HepG2 (cell line): ENCODE results near the gene CGB5. TPM values are rescaled to one million over a fixed set of nuclear protein-coding genes. Genes with fewer than 3 reads are reported as not detected.
A peak's percentile ranks its signal among the peaks of the same experiment; 100 is the strongest.

Source experiments
- ATRX ChIP-seq: sonication (generic); formaldehyde crosslinking; IDR thresholded peaks from 2 replicates; pipeline ENCODE4 v1.4.0; 2020; ENCODE audit warnings: missing genetic modification reagents, borderline replicate concordance
- CHCHD3 ChIP-seq: sonication (generic); formaldehyde crosslinking; IDR thresholded peaks from 2 replicates; pipeline ENCODE4 v1.8.0; 2022; ENCODE audit warnings: mild to moderate bottlenecking, missing genetic modification reagents, moderate library complexity
- DMAP1 ChIP-seq: IDR thresholded peaks from 2 replicates; pipeline ENCODE4 v1.6.1; 2016
- HMG20B ChIP-seq: conservative IDR thresholded peaks from 2 replicates; pipeline ENCODE4 v1.6.1; 2016; ENCODE audit warnings: missing genetic modification reagents, missing compliant biosample characterization
- HMGXB4 ChIP-seq, 2 experiments: sonication (generic) in 1 of 2; formaldehyde crosslinking in 1 of 2; IDR thresholded peaks; 2 replicates each; pipeline versions ENCODE4 v1.4.0 to v1.6.1; 2018 to 2020; ENCODE audit warnings: missing genetic modification reagents in 2 of 2, borderline replicate concordance in 1 of 2, low read depth in 1 of 2, mild to moderate bottlenecking in 1 of 2, missing biosample characterization in 1 of 2
- KDM6A ChIP-seq: IDR thresholded peaks from 2 replicates; pipeline ENCODE4 v1.6.1; 2016; ENCODE audit warnings: low read depth
- KLF11 ChIP-seq: IDR thresholded peaks from 2 replicates; pipeline ENCODE4 v1.6.1; 2016; ENCODE audit warnings: missing compliant biosample characterization
- MAX ChIP-seq: IDR thresholded peaks from 2 replicates; pipeline ENCODE4 v1.6.1; 2012; ENCODE audit warnings: inconsistent platforms
- MNT ChIP-seq: fragments of 450-650 bp; IDR thresholded peaks from 2 replicates; pipeline ENCODE4 v1.6.1; 2016
- MXI1 ChIP-seq: IDR thresholded peaks from 3 replicates; pipeline ENCODE4 v1.6.1; 2012; ENCODE audit warnings: low read depth, low read length, inconsistent platforms, borderline replicate concordance
- MYC ChIP-seq: sonication (generic); formaldehyde crosslinking; IDR thresholded peaks from 2 replicates; pipeline ENCODE4 v1.9.0; 2021; ENCODE audit warnings: missing genetic modification reagents, borderline replicate concordance
- NCOA1 ChIP-seq: sonication (generic); formaldehyde crosslinking; IDR thresholded peaks from 2 replicates; pipeline ENCODE4 v1.9.0; 2021; ENCODE audit warnings: missing genetic modification reagents
- POLR2A ChIP-seq, 2 experiments: IDR thresholded peaks; 2 replicates each; pipeline ENCODE4 v1.6.1; 2011; ENCODE audit warnings: low read depth in 2 of 2, low read length in 2 of 2, mild to moderate bottlenecking in 1 of 2, moderate library complexity in 1 of 2; ENCODE audit not compliant: insufficient read depth in 1 of 2
- RAD21 ChIP-seq: fragments of 450-650 bp; formaldehyde crosslinking; IDR thresholded peaks from 2 replicates; pipeline ENCODE4 v1.5.0; 2020; ENCODE audit warnings: mild to moderate bottlenecking
- SAP130 ChIP-seq: IDR thresholded peaks from 2 replicates; pipeline ENCODE4 v1.6.1; 2016; ENCODE audit warnings: low read depth
- SMAD3 ChIP-seq: sonication (generic); formaldehyde crosslinking; IDR thresholded peaks from 2 replicates; pipeline ENCODE4 v1.4.0; 2020; ENCODE audit warnings: missing genetic modification reagents
- SMARCC2 ChIP-seq: fragments of 450-650 bp; IDR thresholded peaks from 2 replicates; pipeline ENCODE4 v1.6.1; 2017; ENCODE audit warnings: antibody characterized with exemption, mild to moderate bottlenecking
- ZFAT ChIP-seq: sonication (generic); formaldehyde crosslinking; conservative IDR thresholded peaks from 2 replicates; pipeline ENCODE4 v1.8.1; 2023; ENCODE audit warnings: missing genetic modification reagents, inconsistent platforms
- ZFP62 ChIP-seq: sonication (generic); formaldehyde crosslinking; IDR thresholded peaks from 2 replicates; pipeline ENCODE4 v1.4.0; 2020; ENCODE audit warnings: missing genetic modification reagents
- ZNF362 ChIP-seq: sonication (generic); formaldehyde crosslinking; IDR thresholded peaks from 2 replicates; pipeline ENCODE4 v1.4.0; 2020; ENCODE audit warnings: missing genetic modification reagents, mild to moderate bottlenecking, borderline replicate concordance
- ZNF383 ChIP-seq: sonication (generic); formaldehyde crosslinking; IDR thresholded peaks from 2 replicates; pipeline ENCODE4 v1.4.0; 2020; ENCODE audit warnings: missing genetic modification reagents, mild to moderate bottlenecking, borderline replicate concordance
- ZNF530 ChIP-seq: sonication (generic); formaldehyde crosslinking; IDR thresholded peaks from 2 replicates; pipeline ENCODE4 v1.5.0; 2020; ENCODE audit warnings: low read depth, mild to moderate bottlenecking, missing genetic modification reagents
- ZNF552 ChIP-seq: sonication (generic); formaldehyde crosslinking; IDR thresholded peaks from 2 replicates; pipeline ENCODE4 v1.9.0; 2022; ENCODE audit warnings: missing genetic modification reagents, mild to moderate bottlenecking, borderline replicate concordance
- ZNF724P ChIP-seq: sonication (generic); formaldehyde crosslinking; IDR thresholded peaks from 2 replicates; pipeline ENCODE4 v1.8.0; 2022; ENCODE audit warnings: missing genetic modification reagents, borderline replicate concordance
- ZSCAN9 ChIP-seq: IDR thresholded peaks from 2 replicates; pipeline ENCODE4 v1.6.1; 2016; ENCODE audit warnings: borderline replicate concordance
- polyA plus RNA-seq, 8 experiments: library from polyadenylated mRNA; depleted of rRNA in 3 of 8; stranded (reverse) in 7 of 8; unstranded in 1 of 8; fragments of >200 nt; fragmentation: Illumina TruSeq in 4 of 8; extraction: Trizol in 4 of 8; gene quantifications; 2 replicates each; pipeline versions ENCODE4 v1.2.1 to v1.2.3, GENCODE V29; 2011 to 2016; ENCODE audit warnings: low read depth in 4 of 8, missing spikeins in 1 of 8, mixed read lengths in 1 of 8; ENCODE audit not compliant: insufficient read depth in 1 of 8
- total RNA-seq, 5 experiments: library from RNA; depleted of rRNA; stranded (reverse); fragments of >200 nt; fragmentation: Illumina TruSeq; extraction: Trizol; gene quantifications; 2 replicates each; pipeline ENCODE4 v1.2.3, GENCODE V29; 2016; ENCODE audit warnings: low read depth in 1 of 5

The CGB5 gene
- total and polyA plus RNA-seq, 2 of the 13 experiments (the other 11 are each of a cell fraction or from before 2014, with no cell fraction given), result not detected

GRCh38 chr19:49085020-49085867 lies 41.6 kb downstream of the CGB5 start, which contains the start of gene SNRNP70 (continued):
- TF ChIP-seq ZNF552 (no peak; the same call in none of the 2 replicates), MNT (peak; percentile 45), HMGXB4 (CRISPR knock-in tag; IDR thresholded peaks at IDR 0.05; ENCODE audit: borderline replicate concordance in 1 of 2, low read depth in 1 of 2) (peak; percentile 90 to 91), ZNF724P (CRISPR knock-in tag) (peak; percentile 84; the same call in 1 of the 2 replicates), MYC (peak; percentile 96), KLF11 (CRISPR knock-in tag) (peak; percentile 42; the same call in 1 of the 2 replicates), HMG20B (CRISPR knock-in tag) (peak; percentile 10; the same call in 1 of the 2 replicates), NCOA1 (CRISPR knock-in tag) (peak; percentile 70; the same call in 1 of the 2 replicates), RAD21 (CRISPR knock-in tag) (peak; percentile 63), ZNF530 (CRISPR knock-in tag) (no peak), ZNF383 (CRISPR knock-in tag) (no peak), DMAP1 (peak; percentile 99), CHCHD3 (no peak), ATRX (no peak), KDM6A (no peak), MAX (peak; percentile 90), ZNF362 (no peak; the same call in 1 of the 2 replicates), SMARCC2 (no peak), SMAD3 (peak; percentile 79), SAP130 (peak; percentile 87), ZFP62 (no peak), MXI1 (no peak; the same call in 2 of the 3 replicates), ZFAT (CRISPR knock-in tag) (peak; percentile 83; the same call in 1 of the 2 replicates), ZSCAN9 (peak; percentile 86; the same call in 1 of the 2 replicates), POLR2A (IDR thresholded peaks at IDR 0.05; ENCODE audit: insufficient read depth in 1 of 2, low read depth in 2 of 2, low read length in 2 of 2) (peak; percentile 93 to 94)
